ENCODE data around the gene SMIM32. TPM values are rescaled to one million over a fixed set of nuclear protein-coding genes. Genes with fewer than 3 reads are reported as not detected.
A peak's percentile ranks its signal among the peaks of the same experiment; 100 is the strongest.

Gene SMIM32
- total RNA-seq, 1 experiment from 2014 or later = 0.66 TPM

DNA sequence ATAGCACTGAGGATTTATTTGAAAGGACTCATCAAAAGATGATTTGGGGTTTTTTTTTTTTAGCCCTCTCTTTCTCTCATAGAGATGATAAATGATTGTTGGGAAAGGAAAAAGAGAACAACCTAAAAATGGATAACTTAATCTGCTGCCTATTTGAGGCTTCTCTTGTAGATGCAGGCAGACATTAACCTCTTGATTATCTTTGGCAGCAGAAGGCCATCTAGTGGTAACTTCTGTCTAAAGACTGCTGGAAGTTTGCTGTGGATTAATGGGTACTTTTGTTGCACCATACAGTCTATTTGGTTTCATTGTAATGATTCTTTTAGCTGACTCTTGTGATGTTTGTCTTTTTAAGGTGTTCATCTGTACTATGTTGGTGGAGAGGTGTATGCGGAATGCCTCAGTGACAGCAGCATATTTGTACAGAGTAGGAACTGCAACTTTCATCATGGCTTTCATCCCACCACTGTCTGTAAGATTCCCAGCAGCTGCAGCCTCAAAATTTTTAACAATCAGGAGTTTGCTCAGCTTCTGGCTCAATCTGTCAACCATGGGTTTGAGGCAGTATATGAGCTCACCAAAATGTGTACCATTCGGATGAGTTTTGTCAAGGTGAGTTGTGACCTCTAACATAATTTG is 18.8 kb downstream of the SMIM32 start:
- DNase-seq = peak in 1 of 2 experiments; percentile 63
- BruUV-seq (replicated peaks) = no TSS peak
- Histone ChIP-seq H3K36me3 (ENCODE audit: control insufficient read depth, insufficient read depth, low read length) (peaks cover 7% of the 10 kb centered on the region), H3K4me1 (no peaks in the 10 kb centered on the region; the same call in 1 of the 2 replicates), H3K27me3 (replicated peaks; ENCODE audit: control insufficient read depth, insufficient read depth, low read length) (no peaks in the 10 kb centered on the region), H3K4me3 (ENCODE audit: low read depth, low read length) (no peak overlapping the region), H3K9me3 (no peaks in the 10 kb centered on the region)
- H3K9me3 Mint-ChIP-seq (ENCODE audit: unreplicated experiment) = no peaks in the 10 kb centered on the region
- H3K4me3 Mint-ChIP-seq (ENCODE audit: unreplicated experiment) = no peak overlapping the region
- POLR2A ChIA-PET = no interaction called here
- peaks cover 6% of the 10 kb centered on the region for H3K4me1 Mint-ChIP-seq (ENCODE audit: low read depth, unreplicated experiment)
- H3K27ac Mint-ChIP-seq (ENCODE audit: unreplicated experiment) = no peak overlapping the region
- CTCF ChIA-PET = interaction anchor here (0.6 to 2.1 kb wide), 5 partner anchors 42 to 223 kb away, joined by 3 to 8 read pairs (median 4); partner anchors contain the start of gene SMAD5
- TF ChIP-seq, protein P1, sequence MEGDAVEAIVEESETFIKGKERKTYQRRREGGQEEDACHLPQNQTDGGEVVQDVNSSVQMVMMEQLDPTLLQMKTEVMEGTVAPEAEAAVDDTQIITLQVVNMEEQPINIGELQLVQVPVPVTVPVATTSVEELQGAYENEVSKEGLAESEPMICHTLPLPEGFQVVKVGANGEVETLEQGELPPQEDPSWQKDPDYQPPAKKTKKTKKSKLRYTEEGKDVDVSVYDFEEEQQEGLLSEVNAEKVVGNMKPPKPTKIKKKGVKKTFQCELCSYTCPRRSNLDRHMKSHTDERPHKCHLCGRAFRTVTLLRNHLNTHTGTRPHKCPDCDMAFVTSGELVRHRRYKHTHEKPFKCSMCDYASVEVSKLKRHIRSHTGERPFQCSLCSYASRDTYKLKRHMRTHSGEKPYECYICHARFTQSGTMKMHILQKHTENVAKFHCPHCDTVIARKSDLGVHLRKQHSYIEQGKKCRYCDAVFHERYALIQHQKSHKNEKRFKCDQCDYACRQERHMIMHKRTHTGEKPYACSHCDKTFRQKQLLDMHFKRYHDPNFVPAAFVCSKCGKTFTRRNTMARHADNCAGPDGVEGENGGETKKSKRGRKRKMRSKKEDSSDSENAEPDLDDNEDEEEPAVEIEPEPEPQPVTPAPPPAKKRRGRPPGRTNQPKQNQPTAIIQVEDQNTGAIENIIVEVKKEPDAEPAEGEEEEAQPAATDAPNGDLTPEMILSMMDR (IDR thresholded peaks at IDR 0.05; ENCODE audit: insufficient read depth in 1 of 2, low read depth in 1 of 2, low read length in 1 of 2, severe bottlenecking in 1 of 2, unreplicated experiment in 1 of 2) = peak; percentile 68 to 84
- H3K27me3 Mint-ChIP-seq (ENCODE audit: insufficient read depth, unreplicated experiment) = no peaks in the 10 kb centered on the region
- intact Hi-C loops (cut with micrococcal nuclease; ENCODE audit: unreplicated experiment) = loop anchor here (1.0 to 2.0 kb wide), 8 partner anchors 39 to 287 kb away; partner anchors contain the start of gene SMAD5
- peaks cover 79% of the 10 kb centered on the region for H3K36me3 Mint-ChIP-seq (ENCODE audit: insufficient read depth, unreplicated experiment)

DNA sequence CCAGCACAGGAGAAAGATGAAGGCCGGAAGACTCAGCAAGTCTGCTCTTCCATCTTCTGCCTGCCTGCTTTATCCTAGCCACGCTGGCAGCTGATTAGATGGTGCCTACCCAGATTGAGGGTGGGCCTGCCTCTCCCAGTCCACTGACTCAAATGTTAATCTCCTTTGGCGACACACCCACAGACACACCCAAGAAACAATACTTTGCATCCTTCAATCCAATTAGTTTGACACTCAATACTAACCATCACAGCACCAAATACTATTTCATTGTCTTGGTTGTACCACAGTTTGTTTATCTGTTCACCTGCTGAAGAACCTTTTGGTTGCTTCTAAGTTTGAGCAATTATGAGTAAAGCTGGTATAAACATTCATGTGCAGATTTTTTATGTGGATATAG is 23.7 kb downstream of the SMIM32 start:
- Histone ChIP-seq H3K9me3 (no peaks in the 10 kb centered on the region), H3K4me1 (no peaks in the 10 kb centered on the region; the same call in 1 of the 2 replicates), H3K4me3 (ENCODE audit: low read depth, low read length) (no peak overlapping the region), H3K27me3 (replicated peaks; ENCODE audit: control insufficient read depth, insufficient read depth, low read length) (no peaks in the 10 kb centered on the region), H3K36me3 (ENCODE audit: control insufficient read depth, insufficient read depth, low read length) (peaks cover under 1% of the 10 kb centered on the region)
- ChIA-PET POLR2A (no interaction called here), CTCF (no interaction called here)
- Mint-ChIP-seq H3K4me1 (ENCODE audit: low read depth, unreplicated experiment) (peaks cover 6% of the 10 kb centered on the region), H3K36me3 (ENCODE audit: insufficient read depth, unreplicated experiment) (peaks cover 94% of the 10 kb centered on the region), H3K27ac (ENCODE audit: unreplicated experiment) (no peak overlapping the region), H3K9me3 (ENCODE audit: unreplicated experiment) (no peaks in the 10 kb centered on the region), H3K27me3 (ENCODE audit: insufficient read depth, unreplicated experiment) (no peaks in the 10 kb centered on the region), H3K4me3 (ENCODE audit: unreplicated experiment) (no peak overlapping the region)
- intact Hi-C loops (cut with micrococcal nuclease; ENCODE audit: unreplicated experiment) = no loop called here
- TF ChIP-seq, protein P1 (IDR thresholded peaks at IDR 0.05; ENCODE audit: insufficient read depth in 1 of 2, low read depth in 1 of 2, low read length in 1 of 2, severe bottlenecking in 1 of 2, unreplicated experiment in 1 of 2) = no peak
- BruUV-seq (replicated peaks) = no TSS peak
- DNase-seq = no peak

DNA sequence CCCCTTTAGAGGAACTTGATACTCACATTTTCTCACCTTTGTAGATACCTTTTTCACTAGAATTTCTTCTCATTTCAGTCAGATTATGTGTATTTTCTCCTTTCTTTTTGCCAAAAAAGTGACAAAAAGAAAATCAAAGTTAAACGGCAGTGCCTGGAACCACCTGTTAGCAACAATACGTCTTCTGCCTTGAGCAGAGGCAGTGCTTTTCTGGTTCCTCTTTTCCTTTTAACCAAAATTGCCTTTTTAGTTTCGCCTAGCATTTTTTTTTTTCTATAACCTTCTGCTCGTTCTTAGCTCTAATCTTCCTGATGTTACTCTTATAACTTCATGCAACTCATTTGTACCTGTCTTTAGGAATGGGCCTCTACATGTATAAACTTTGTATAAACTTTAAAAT is 26.1 kb downstream of the SMIM32 start:
- peaks cover 88% of the 10 kb centered on the region for H3K36me3 Mint-ChIP-seq (ENCODE audit: insufficient read depth, unreplicated experiment)
- ChIA-PET CTCF (no interaction called here), POLR2A (no interaction called here)
- no TSS peak for BruUV-seq (replicated peaks)
- TF ChIP-seq, protein P1 (IDR thresholded peaks at IDR 0.05; ENCODE audit: insufficient read depth in 1 of 2, low read depth in 1 of 2, low read length in 1 of 2, severe bottlenecking in 1 of 2, unreplicated experiment in 1 of 2) = no peak
- Histone ChIP-seq H3K4me3 (ENCODE audit: low read depth, low read length) (no peak overlapping the region), H3K4me1 (peaks cover 1% of the 10 kb centered on the region; the same call in 1 of the 2 replicates), H3K9me3 (no peaks in the 10 kb centered on the region), H3K36me3 (ENCODE audit: control insufficient read depth, insufficient read depth, low read length) (no peaks in the 10 kb centered on the region; the same call in 1 of the 2 replicates), H3K27me3 (replicated peaks; ENCODE audit: control insufficient read depth, insufficient read depth, low read length) (no peaks in the 10 kb centered on the region)
- no peak overlapping the region for H3K27ac Mint-ChIP-seq (ENCODE audit: unreplicated experiment)
- intact Hi-C loops (cut with micrococcal nuclease; ENCODE audit: unreplicated experiment) = no loop called here
- H3K4me3 Mint-ChIP-seq (ENCODE audit: unreplicated experiment) = no peak overlapping the region
- no peak for DNase-seq
- H3K27me3 Mint-ChIP-seq (ENCODE audit: insufficient read depth, unreplicated experiment) = no peaks in the 10 kb centered on the region
- no peaks in the 10 kb centered on the region for H3K9me3 Mint-ChIP-seq (ENCODE audit: unreplicated experiment)
- no peaks in the 10 kb centered on the region for H3K4me1 Mint-ChIP-seq (ENCODE audit: low read depth, unreplicated experiment)

Data from Caco-2 (cell line).